ENCODE results near the gene ADAM10.

The ADAM10 gene

GRCh38 chr15:58566029-58566428 is 183.5 kb downstream of the ADAM10 start:
- no peak for TF ChIP-seq SUZ12 (IDR thresholded peaks at IDR 0.05; ENCODE audit: extremely low read depth, insufficient read depth, insufficient read length)
- no peak for TF ChIP-seq ZNF274 (IDR thresholded peaks at IDR 0.05; ENCODE audit: low read depth, low read length)
- no peak for TF ChIP-seq YY1 (IDR thresholded peaks at IDR 0.05; ENCODE audit: insufficient read depth, insufficient read length)
- peaks cover 7% of the 10 kb centered on the region; the same call in 1 of the 2 replicates for H3K9me3 ChIP-seq (ENCODE audit: insufficient read depth, low read length)
- no peak overlapping the region for H3K4me3 ChIP-seq (ENCODE audit: insufficient read length, low read depth)
- no peaks in the 10 kb centered on the region for H3K36me3 ChIP-seq (ENCODE audit: insufficient read depth, insufficient read length, low read length)
- no peak for DNase-seq (ENCODE audit: low read depth, low spot score)
- no peaks in the 10 kb centered on the region for H3K4me1 ChIP-seq (ENCODE audit: insufficient read depth, insufficient read length)
- H3K27me3 ChIP-seq (ENCODE audit: insufficient read depth, insufficient read length), result no peaks in the 10 kb centered on the region
- no peak overlapping the region for H3K9ac ChIP-seq (ENCODE audit: insufficient read length, low read depth)

DNA sequence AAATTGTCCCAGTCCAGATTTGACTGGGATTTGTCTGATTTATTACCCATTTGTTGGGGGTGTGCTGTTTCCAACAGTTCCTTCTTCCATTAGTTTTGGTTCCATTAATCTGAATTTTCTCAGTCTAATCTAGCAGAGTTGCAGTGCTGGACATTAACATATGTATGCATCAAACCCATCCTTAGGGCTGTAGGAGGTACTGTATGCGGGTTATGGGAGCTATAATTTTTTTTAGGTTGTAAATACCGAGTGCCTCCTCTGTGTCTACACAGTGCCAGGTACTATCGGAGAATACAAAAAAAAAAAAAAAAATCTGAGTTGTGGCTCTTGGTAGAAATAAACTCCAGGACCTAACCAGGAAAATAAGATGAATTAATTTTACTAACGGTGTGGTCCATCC is 183.9 kb downstream of the ADAM10 start:
- TF ChIP-seq YY1 (IDR thresholded peaks at IDR 0.05; ENCODE audit: insufficient read depth, insufficient read length), result no peak
- no peak for TF ChIP-seq SUZ12 (IDR thresholded peaks at IDR 0.05; ENCODE audit: extremely low read depth, insufficient read depth, insufficient read length)
- TF ChIP-seq ZNF274 (IDR thresholded peaks at IDR 0.05; ENCODE audit: low read depth, low read length), result no peak
- no peak for DNase-seq (ENCODE audit: low read depth, low spot score)
- Histone ChIP-seq H3K9me3 (ENCODE audit: insufficient read depth, low read length) (peaks cover 7% of the 10 kb centered on the region; the same call in 1 of the 2 replicates), H3K4me1 (ENCODE audit: insufficient read depth, insufficient read length) (no peaks in the 10 kb centered on the region), H3K27me3 (ENCODE audit: insufficient read depth, insufficient read length) (no peaks in the 10 kb centered on the region), H3K4me3 (ENCODE audit: insufficient read length, low read depth) (no peak overlapping the region), H3K36me3 (ENCODE audit: insufficient read depth, insufficient read length, low read length) (no peaks in the 10 kb centered on the region), H3K9ac (ENCODE audit: insufficient read length, low read depth) (no peak overlapping the region)

- H3K27me3 ChIP-seq (ENCODE audit: insufficient read depth, insufficient read length), result no peaks in the 10 kb centered on the region
- H3K9ac ChIP-seq (ENCODE audit: insufficient read length, low read depth), result no peak overlapping the region
- TF ChIP-seq ZNF274 (IDR thresholded peaks at IDR 0.05; ENCODE audit: low read depth, low read length), result no peak
- no peak for TF ChIP-seq SUZ12 (IDR thresholded peaks at IDR 0.05; ENCODE audit: extremely low read depth, insufficient read depth, insufficient read length)
- TF ChIP-seq YY1 (IDR thresholded peaks at IDR 0.05; ENCODE audit: insufficient read depth, insufficient read length), result no peak
- no peak for DNase-seq (ENCODE audit: low read depth, low spot score)
- no peaks in the 10 kb centered on the region for H3K36me3 ChIP-seq (ENCODE audit: insufficient read depth, insufficient read length, low read length)
- no peak overlapping the region for H3K4me3 ChIP-seq (ENCODE audit: insufficient read length, low read depth)
- no peaks in the 10 kb centered on the region for H3K4me1 ChIP-seq (ENCODE audit: insufficient read depth, insufficient read length)
- H3K9me3 ChIP-seq (ENCODE audit: insufficient read depth, low read length), result peaks cover 7% of the 10 kb centered on the region; the same call in 1 of the 2 replicates
Measured at GRCh38 chr15:58564981-58565380, 184.5 kb downstream of the ADAM10 start.

DNA sequence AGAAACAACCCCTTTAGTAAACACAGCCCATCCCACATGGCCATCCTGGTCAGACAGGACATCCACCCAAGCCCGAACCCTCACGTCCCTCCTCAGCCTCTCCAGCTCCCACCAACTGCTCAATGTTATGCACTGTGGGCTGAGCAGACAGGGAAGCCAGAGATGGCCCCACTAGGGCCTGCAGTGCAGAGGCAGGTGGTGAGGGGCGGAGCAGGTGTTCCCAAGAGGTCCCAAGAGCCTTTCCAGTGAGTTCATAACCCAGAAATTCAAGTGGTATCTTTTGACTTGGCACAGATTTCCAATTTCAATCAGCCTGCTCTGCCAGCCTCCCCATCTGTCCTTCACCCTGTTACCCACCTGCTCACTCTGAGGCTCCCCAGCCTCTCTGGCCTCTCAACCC is 187.4 kb downstream of the ADAM10 start:
- no peaks in the 10 kb centered on the region for H3K27me3 ChIP-seq (ENCODE audit: insufficient read depth, insufficient read length)
- H3K4me3 ChIP-seq (ENCODE audit: insufficient read length, low read depth), result no peak overlapping the region
- H3K9ac ChIP-seq (ENCODE audit: insufficient read length, low read depth), result no peak overlapping the region
- no peaks in the 10 kb centered on the region for H3K4me1 ChIP-seq (ENCODE audit: insufficient read depth, insufficient read length)
- no peaks in the 10 kb centered on the region for H3K9me3 ChIP-seq (ENCODE audit: insufficient read depth, low read length)
- DNase-seq (ENCODE audit: low read depth, low spot score), result no peak
- H3K36me3 ChIP-seq (ENCODE audit: insufficient read depth, insufficient read length, low read length), result no peaks in the 10 kb centered on the region
- TF ChIP-seq YY1 (IDR thresholded peaks at IDR 0.05; ENCODE audit: insufficient read depth, insufficient read length) (no peak), SUZ12 (IDR thresholded peaks at IDR 0.05; ENCODE audit: extremely low read depth, insufficient read depth, insufficient read length) (no peak), ZNF274 (IDR thresholded peaks at IDR 0.05; ENCODE audit: low read depth, low read length) (no peak)

DNA sequence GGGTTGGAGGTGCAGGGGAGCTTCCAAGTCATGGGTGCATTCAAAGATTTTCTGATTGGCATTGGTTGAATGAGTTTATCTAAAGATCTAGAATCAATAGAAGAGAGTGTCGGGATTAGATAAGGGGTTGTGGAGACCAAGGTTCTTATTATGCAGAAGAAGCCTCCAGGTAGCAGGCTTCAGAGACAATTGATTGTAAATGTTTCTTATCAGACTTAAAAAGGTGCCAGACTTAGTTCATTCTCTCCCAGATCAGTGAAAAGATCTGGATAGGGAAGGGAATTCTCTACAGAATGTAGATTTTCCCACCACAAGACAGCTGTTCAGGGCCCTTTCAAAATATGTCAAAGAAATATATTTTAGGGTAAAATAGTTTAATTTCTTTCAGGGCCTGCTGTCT is 188.2 kb downstream of the ADAM10 start:
- Histone ChIP-seq H3K27me3 (ENCODE audit: insufficient read depth, insufficient read length) (no peaks in the 10 kb centered on the region), H3K4me1 (ENCODE audit: insufficient read depth, insufficient read length) (no peaks in the 10 kb centered on the region), H3K9ac (ENCODE audit: insufficient read length, low read depth) (no peak overlapping the region), H3K36me3 (ENCODE audit: insufficient read depth, insufficient read length, low read length) (no peaks in the 10 kb centered on the region), H3K4me3 (ENCODE audit: insufficient read length, low read depth) (no peak overlapping the region), H3K9me3 (ENCODE audit: insufficient read depth, low read length) (no peaks in the 10 kb centered on the region)
- TF ChIP-seq ZNF274 (IDR thresholded peaks at IDR 0.05; ENCODE audit: low read depth, low read length), result no peak
- no peak for TF ChIP-seq YY1 (IDR thresholded peaks at IDR 0.05; ENCODE audit: insufficient read depth, insufficient read length)
- TF ChIP-seq SUZ12 (IDR thresholded peaks at IDR 0.05; ENCODE audit: extremely low read depth, insufficient read depth, insufficient read length), result no peak
- no peak for DNase-seq (ENCODE audit: low read depth, low spot score)

DNA sequence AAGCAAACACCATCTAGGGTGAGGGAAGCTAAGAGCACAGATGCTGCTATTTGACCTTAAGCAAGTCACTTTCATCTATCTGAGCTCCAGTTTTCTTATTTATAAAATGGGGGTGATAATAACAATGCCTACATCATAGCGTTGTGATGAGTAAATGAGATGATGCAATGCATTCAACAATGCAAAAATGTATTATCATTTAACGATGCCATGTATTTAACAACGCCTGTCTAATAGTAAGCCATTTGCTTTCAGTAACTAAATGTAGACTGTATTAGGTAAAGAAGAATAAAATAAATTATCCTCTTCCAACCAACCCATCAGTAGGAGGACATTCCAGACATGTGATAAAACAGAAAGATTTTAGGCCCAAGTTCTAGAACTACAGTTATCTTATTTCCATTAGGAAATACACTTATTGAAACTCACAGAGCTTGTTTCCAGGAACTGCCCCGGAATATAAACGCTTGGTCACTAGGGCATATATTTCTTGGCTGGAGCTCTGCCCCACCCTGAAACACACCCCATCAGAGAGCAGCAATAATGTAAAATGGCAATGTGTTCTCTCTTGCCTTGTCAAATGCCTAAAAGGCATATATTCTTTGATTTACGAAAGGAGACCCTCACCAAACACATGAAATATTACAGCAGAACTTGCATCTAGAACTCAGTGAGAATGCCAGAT is 189.5 kb downstream of the ADAM10 start:
- DNase-seq (ENCODE audit: low read depth, low spot score), result no peak
- no peaks in the 10 kb centered on the region for H3K27me3 ChIP-seq (ENCODE audit: insufficient read depth, insufficient read length)
- H3K4me1 ChIP-seq (ENCODE audit: insufficient read depth, insufficient read length), result no peaks in the 10 kb centered on the region
- H3K4me3 ChIP-seq (ENCODE audit: insufficient read length, low read depth), result no peak overlapping the region
- no peak overlapping the region for H3K9ac ChIP-seq (ENCODE audit: insufficient read length, low read depth)
- H3K9me3 ChIP-seq (ENCODE audit: insufficient read depth, low read length), result no peaks in the 10 kb centered on the region
- H3K36me3 ChIP-seq (ENCODE audit: insufficient read depth, insufficient read length, low read length), result no peaks in the 10 kb centered on the region
- TF ChIP-seq YY1 (IDR thresholded peaks at IDR 0.05; ENCODE audit: insufficient read depth, insufficient read length) (no peak), SUZ12 (IDR thresholded peaks at IDR 0.05; ENCODE audit: extremely low read depth, insufficient read depth, insufficient read length) (no peak), ZNF274 (IDR thresholded peaks at IDR 0.05; ENCODE audit: low read depth, low read length) (no peak)

- TF ChIP-seq SUZ12 (IDR thresholded peaks at IDR 0.05; ENCODE audit: extremely low read depth, insufficient read depth, insufficient read length), result no peak
- TF ChIP-seq ZNF274 (IDR thresholded peaks at IDR 0.05; ENCODE audit: low read depth, low read length), result no peak
- TF ChIP-seq YY1 (IDR thresholded peaks at IDR 0.05; ENCODE audit: insufficient read depth, insufficient read length), result no peak
- Histone ChIP-seq H3K36me3 (ENCODE audit: insufficient read depth, insufficient read length, low read length) (no peaks in the 10 kb centered on the region), H3K9me3 (ENCODE audit: insufficient read depth, low read length) (no peaks in the 10 kb centered on the region), H3K4me1 (ENCODE audit: insufficient read depth, insufficient read length) (no peaks in the 10 kb centered on the region), H3K27me3 (ENCODE audit: insufficient read depth, insufficient read length) (no peaks in the 10 kb centered on the region), H3K9ac (ENCODE audit: insufficient read length, low read depth) (no peak overlapping the region), H3K4me3 (ENCODE audit: insufficient read length, low read depth) (no peak overlapping the region)
- DNase-seq (ENCODE audit: low read depth, low spot score), result no peak
Measured at GRCh38 chr15:58558777-58559176, 190.7 kb downstream of the ADAM10 start.

Data from NT2/D1 (cell line).